Measurements from ENCODE around the gene GPR87.

Gene GPR87

GRCh38 chr3:151283907-151284461 is 32.6 kb downstream of the GPR87 start:
- FAIRE-seq (no peak), DNase-seq (ENCODE audit: low spot score) (no peak)

GRCh38 chr3:151283387-151283786 is 33.2 kb downstream of the GPR87 start:
- DNase-seq (ENCODE audit: low spot score) (no peak), FAIRE-seq (no peak)

DNA sequence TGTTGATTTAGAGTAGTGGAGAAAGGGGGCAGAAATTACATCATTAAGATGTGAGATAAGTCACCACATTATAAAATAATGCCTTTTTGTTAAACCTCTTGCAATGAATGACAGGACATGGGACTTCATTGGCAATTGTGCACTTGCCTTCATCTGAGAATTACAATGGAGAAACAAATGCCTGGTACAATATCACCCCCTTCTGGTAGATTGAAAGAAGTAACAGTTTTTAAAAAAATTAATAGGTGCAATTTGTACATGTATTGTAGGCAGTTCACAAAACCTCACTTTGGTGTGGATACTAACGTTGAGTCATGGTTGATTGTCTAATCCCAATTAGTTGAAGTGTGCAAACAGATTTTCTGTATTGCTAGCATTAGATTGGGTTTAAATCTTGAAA is 33.7 kb downstream of the GPR87 start:
- DNase-seq (ENCODE audit: low spot score) (peak; percentile 31), FAIRE-seq (no peak)

GRCh38 chr3:151281671-151282324 is 34.8 kb downstream of the GPR87 start:
- FAIRE-seq (no peak), DNase-seq (ENCODE audit: low spot score) (no peak)

- DNase-seq (ENCODE audit: low spot score) (no peak), FAIRE-seq (no peak)
Measured at GRCh38 chr3:151278230-151278629, 38.4 kb downstream of the GPR87 start, which contains the start of gene P2RY14. Gene P2RY14 (minus strand): TSS chr3:151278542. CDS start chr3:151214316, 64,226 bp downstream.

- DNase-seq (ENCODE audit: low spot score) (no peak), FAIRE-seq (no peak)
Measured at GRCh38 chr3:151276687-151277042, 40.0 kb downstream of the GPR87 start.

DNA sequence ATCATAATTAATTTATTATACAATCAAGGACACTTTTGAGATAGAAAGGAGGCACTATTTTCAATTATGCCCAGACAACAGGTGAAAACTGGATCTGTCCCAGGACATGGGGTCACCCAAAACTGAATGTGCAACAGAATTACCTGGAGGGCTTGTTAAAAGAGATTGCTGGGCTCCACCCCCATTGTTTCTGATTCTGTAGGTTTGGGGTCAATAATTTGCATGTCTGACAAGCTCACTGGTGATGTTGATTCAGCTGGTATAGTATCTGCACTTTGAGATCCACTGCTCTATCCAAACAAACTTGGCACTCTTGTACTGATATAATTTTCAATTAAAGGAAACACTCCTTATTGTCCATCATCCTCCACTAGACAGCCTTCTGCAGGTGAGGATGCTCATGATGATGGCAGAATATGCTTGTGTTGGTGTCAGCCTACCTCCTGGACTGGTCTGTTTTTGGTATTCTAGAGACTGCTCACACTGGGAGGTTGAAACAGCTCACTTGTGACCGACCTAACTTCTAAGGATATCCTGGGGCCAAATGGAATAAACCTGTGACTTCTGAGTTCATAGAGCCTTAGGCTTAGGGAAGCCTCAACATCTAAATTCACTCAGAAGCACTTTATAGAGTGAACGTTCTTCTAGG is 40.5 kb downstream of the GPR87 start:
- FAIRE-seq = no peak
- no peak for DNase-seq (ENCODE audit: low spot score)

- DNase-seq (ENCODE audit: low spot score) (no peak), FAIRE-seq (no peak)
Measured at GRCh38 chr3:151275091-151275490, 41.5 kb downstream of the GPR87 start.

GRCh38 chr3:151269631-151270030 is 47.0 kb downstream of the GPR87 start:
- FAIRE-seq = no peak

DNA sequence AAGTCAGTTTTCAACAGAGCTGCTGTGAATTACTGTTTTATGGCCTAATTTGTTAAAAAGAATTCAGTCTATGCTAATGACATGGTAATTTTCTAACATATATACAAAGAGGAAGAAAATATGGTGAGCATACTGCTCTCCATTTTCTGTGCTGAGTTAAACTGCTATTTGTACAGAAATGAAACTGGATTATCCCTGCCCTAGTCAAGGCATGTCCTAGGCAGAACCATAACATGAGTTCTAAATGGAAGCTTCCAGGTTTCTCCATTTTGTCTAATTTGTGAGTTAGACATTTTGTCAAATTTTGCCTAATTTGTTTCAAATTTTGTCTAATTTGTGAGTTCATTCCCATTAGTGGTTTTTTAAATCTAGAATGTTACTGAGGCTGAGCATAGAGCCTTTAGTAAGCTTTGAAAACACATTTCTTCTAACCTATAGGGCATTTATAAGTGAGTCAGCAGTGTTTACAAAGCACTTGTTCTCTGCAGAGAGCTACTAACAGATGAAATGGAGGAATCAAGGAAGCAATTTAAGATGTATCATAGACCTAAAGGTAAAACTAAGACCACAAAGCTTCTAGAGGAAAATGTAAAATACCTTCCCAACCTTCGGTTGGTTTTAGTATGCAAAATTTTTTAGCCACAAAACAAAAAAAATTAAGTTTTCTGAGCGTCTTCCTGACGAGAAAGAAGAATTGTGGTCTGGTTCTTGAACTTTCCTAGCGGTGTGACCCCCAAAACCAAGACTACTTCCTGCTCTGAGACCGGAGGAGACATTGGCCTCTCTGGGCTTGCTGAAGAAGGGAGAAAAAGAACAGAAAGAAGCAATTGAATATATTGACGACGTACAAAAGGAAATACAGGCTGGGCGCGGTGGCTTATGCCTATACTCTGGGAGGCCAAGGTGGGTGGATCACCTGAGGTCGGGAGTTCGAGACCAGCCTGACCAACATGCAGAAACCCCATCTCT is 48.1 kb downstream of the GPR87 start:
- no peak for DNase-seq (ENCODE audit: low spot score)
- FAIRE-seq = no peak

More at GRCh38 chr3:151269631-151270030, 47.0 kb downstream of the GPR87 start:
- DNase-seq (ENCODE audit: low spot score) = no peak

DNA sequence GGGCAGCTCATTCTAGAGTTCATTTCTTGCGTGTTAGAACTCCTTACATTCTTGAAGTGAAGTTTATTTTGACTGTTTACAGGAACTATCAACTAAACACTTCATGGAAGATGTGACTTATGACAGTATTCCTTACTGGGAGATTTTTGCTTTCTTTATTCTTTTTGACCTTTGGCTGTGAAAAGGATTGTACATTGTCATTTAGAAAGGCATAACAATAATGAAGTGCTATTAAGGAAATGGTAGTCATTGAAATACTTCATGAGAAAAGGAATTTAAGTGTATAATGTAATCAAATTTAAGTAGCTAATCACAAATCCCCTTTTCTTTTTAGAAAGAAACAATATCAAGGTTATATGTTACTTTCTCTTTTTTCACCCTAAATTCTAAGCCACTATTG is 49.6 kb downstream of the GPR87 start:
- no peak for FAIRE-seq

GRCh38 chr3:151265866-151266265 is 50.8 kb downstream of the GPR87 start:
- DNase-seq (ENCODE audit: low spot score) = no peak
- no peak for FAIRE-seq

More for the DNA sequence above, 49.6 kb downstream of the GPR87 start:
- no peak for DNase-seq (ENCODE audit: low spot score)

- no peak for FAIRE-seq
Measured at GRCh38 chr3:151265166-151265565, 51.5 kb downstream of the GPR87 start.

GRCh38 chr3:151264605-151265004 is 52.0 kb downstream of the GPR87 start:
- DNase-seq (ENCODE audit: low spot score) = no peak
- FAIRE-seq = no peak

More at GRCh38 chr3:151265166-151265565, 51.5 kb downstream of the GPR87 start:
- DNase-seq (ENCODE audit: low spot score) = no peak

DNA sequence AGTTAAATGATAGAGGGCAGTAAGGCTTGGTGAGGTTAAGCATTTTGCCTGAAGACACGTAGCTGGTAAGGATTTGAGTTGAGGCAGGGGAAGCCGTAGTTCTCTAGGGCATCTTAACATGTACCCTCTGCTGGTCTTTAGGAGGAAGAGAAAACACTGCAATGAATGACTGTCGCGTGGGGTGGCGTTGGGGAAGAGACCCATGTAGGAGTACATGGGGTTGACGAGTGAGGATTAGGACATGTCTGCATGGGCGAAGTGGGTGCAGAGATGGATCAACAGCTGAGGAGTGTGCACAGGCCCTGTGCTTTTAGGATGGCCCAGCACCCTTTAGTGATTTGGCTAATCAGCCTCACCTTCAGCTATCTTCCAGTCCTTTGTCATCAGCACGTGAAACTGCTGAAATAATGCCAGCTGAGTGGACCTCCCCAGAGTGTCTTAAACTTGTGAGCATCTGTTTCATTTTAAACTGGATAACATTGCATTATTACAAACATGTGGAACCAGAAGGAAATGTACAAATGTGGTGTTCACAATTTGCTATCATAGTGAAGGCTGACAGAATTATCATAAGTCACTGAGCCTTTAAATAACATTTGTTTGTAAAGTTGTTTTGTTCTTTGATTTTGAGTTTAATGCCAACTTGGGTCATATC is 53.6 kb downstream of the GPR87 start:
- no peak for DNase-seq (ENCODE audit: low spot score)

GRCh38 chr3:151259664-151260063 is 57.0 kb downstream of the GPR87 start:
- FAIRE-seq (no peak), DNase-seq (ENCODE audit: low spot score) (no peak)

More for the DNA sequence above, 53.6 kb downstream of the GPR87 start:
- FAIRE-seq = no peak

GRCh38 chr3:151256749-151257148 is 59.9 kb downstream of the GPR87 start:
- DNase-seq (ENCODE audit: low spot score) (no peak), FAIRE-seq (no peak)

DNA sequence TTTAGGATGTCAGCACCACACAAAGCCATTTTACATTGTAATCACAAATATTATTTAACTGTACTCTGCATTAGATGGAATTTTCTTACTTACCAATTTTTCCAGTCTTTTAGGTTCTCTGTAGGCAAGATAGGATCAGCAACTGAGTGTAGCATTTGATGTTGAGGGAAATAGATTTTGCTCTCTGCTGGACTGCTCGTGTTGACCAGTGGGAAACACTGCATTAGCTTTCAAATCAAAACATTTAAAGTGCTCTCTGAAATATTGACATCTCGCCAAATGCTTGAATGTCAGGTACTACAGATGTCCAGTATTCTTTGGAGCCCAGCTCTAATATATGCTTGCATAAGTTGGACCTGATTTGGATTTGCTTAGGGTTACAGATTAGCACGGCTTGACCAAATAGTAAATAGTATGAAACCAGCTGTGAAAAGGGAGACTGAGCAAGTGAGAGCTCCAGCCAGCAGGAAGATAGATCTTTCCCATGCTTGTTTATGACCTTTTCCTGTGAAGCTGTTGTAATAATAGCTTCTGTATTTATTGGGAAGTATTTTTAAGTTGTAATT is 67.8 kb downstream of the GPR87 start:
- FAIRE-seq (no peak), DNase-seq (ENCODE audit: low spot score) (no peak)

Data from urothelium cell line (cell line).